HT1080 (cell line): Measurements from ENCODE around the gene PNLIPRP3. TPM values are rescaled to one million over a fixed set of nuclear protein-coding genes. Genes with fewer than 3 reads are reported as not detected.

Experiments used
- DNase-seq: peaks from one replicate; pipeline ENCODE4 v3.0.0-alpha.2; 2015; ENCODE audit warnings: low read depth
- small RNA-seq: library from RNA; depleted of rRNA; stranded (forward); fragments of <200 nt; gene quantifications from one replicate; pipeline ENCODE3, GENCODE V24; 2014
- total RNA-seq: library from RNA; depleted of rRNA; stranded (reverse); fragments of >200 nt; shearing (Covaris generic); gene quantifications from 2 replicates; pipeline ENCODE4 v1.2.3, GENCODE V29; 2014; rRNA removed

Gene PNLIPRP3
- total RNA-seq, 1 experiment from 2014 or later = 0.05 TPM

DNA sequence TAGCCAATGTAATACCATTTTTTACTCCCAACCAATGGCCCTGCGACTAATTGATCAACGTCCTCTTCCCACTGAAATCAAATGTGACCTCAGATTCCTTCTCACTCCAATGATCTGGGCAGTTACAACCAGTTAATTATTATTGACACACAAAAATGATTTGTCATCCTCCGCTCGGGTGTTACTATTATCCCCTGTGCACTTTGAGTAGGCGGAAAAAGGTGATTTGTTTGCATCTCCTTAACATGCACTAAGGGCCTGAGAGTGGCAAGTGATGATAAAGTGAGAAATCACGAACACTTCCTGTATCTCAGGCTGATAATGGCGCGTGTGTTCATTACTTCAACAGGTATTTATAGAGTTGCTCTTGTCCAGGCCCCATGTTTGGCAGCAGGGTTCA, 77.1 kb downstream of the PNLIPRP3 start:
- no peak for DNase-seq

DNA sequence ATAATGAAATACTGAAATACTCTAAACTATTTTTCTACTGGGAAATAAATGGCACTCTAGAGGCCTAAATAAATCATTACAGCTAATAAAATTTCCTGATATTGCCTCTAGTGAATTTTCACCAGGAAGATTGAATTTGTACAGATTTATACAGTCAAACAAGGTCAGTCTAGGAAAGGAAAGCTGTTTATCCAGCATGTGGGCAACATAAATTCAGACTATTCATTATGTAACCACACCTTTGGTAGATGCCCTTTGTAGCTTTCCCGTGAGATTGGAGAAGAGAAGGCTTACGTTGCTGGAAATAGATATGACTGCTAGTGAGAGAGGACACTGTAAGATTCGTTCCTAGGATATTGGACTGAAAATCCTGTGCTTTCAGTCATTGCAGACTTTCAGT, 82.9 kb downstream of the PNLIPRP3 start:
- no peak for DNase-seq

DNA sequence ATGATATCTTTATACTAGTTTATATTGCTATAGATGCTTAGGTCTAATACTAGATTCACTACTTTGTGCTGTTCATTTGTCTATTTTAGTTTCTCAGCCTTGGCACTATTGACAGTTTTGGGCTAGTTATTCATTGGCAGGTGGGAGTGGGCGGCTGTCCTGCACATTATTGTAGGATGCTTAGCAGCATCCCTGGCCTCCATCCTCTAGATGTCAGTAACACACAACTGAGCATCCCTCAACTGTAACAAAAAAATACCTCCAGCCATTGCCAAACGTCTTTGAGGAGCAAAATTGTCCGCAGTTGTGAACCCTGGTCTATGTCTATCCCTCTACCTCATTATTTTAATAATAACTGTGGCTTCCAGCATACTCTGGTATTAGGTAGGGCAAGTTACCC, 83.7 kb downstream of the PNLIPRP3 start:
- no peak for DNase-seq

DNA sequence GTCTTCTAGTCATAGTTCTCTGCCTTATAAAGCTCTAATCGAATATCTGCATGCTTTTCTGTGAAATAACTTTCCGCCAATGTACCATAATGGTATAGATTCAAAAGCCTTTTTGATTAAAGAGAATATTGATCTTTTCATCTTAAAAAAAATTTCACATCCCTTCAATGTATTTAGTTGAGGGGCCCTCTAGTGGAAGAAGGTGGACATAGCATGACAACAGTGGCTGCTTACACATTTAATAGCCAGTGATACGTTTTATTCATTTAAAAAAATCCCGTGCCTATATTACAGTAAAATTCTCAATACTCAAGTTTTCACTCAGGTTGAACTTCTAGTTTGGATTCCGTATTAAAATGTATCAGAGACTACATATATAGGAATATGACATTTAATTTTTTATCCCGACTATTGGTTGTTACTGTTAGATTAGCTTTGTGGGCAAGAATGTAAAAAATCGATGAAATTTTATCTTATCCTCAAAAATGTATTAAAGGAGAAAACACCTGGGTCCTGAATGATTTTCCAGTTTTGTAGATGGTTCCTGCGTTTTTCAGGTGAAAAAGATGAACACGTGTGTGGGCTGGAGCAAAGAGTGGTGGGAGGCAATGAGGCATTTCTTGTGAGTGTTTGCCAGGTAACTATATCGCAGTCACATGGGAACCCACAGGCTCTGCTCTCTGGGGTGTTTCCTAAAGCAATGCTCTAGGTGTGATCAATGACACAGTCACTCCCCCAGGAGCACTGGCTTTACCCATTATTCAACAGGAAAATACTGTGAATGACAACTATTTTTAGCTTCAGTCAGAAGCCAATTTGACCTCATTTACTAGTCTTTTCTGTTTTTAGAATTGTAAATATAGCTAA, 94.0 kb downstream of the PNLIPRP3 start:
- DNase-seq = peak; percentile 23

DNA sequence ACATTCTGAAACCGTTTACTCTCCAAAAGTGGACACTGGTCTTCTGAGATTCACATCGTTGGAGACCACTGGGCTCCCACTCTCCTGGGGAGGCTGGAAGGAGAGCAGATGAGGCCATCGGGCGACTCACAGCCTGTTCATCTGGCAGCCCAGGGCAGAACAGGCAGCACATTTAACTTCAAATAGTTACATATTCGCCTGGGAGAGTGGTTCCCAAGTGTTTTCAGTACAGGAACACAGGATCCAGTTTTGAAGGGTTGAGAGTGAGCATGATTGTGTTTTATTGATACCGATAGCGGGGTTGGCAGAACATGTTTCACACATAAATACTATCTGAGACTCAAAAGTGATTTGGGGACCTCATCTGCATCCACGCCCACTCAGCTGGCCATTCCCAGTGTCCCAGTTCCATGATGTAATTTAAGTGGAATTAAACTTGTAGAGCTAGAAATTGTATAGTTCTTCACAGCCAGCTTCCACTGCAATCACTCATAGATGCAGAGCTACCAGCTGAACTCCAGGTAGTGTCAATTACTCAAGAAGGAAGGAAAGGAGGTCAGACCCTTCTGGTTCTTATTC, 95.2 kb downstream of the PNLIPRP3 start:
- no peak for DNase-seq

DNA sequence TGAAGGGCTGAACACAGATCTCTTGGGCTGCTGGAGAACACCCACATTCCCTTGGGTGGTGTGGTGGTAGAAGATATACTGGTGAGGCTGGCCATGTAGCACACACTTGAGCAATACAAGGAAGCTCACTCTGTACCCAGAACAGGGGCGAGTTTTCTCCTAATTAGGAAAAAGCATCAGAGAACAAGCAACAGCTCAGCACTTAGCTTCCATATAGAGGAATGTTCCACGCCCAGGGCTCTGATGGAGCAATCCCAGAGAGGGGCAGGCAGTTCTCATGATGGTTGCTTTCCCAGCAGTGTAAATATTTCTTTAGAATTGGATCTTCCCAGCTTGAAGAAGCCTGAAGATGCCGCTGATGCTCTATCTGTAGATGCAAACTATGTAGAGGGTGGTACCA, 97.1 kb downstream of the PNLIPRP3 start:
- no peak for DNase-seq

DNA sequence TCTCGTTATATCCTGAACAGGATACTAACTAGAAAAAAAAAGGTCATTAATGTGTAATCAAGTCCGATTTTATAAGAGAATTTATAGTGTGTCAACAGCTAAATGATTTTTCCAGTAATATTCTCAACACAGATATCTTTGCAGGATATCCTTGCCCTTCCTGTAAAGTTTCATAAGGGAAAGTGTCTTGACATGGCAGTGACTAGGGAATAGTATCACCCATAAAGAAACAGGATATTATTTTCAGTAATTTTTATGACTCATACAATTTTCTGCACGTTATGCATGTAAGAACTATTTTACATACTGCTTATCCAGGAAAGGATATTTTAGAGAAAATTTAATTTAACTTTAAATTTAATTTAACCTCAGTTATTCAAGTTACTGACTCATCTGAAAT, 98.6 kb downstream of the PNLIPRP3 start:
- DNase-seq = no peak

Small RNA genes within 50 kb of the gene (small RNA-seq; reads per million reads assigned to genes)
- not detected for gene SNRPGP6

Other genes with a start within 250 kb of the PNLIPRP3 start
- not detected in 2 replicates for gene GFRA1, start 154.6 kb upstream of the PNLIPRP3 start, total RNA-seq
- not detected in 2 replicates for gene CCDC172, start 103.4 kb upstream of the PNLIPRP3 start, total RNA-seq
- not detected in 2 replicates for gene PNLIP, start 118.1 kb downstream of the PNLIPRP3 start, total RNA-seq
- not detected in 2 replicates for gene PNLIPRP1, start 163.1 kb downstream of the PNLIPRP3 start, total RNA-seq
- not detected in 2 replicates for gene PNLIPRP2, start 193.1 kb downstream of the PNLIPRP3 start, total RNA-seq